Measurements from ENCODE around the gene NDUFB1.

GRCh38 chr14:92088494-92088893 is 33.0 kb downstream of the NDUFB1 start:
- TF ChIP-seq CTCF (IDR thresholded peaks at IDR 0.05) = no peak
- no peak for TF ChIP-seq POLR2A (IDR thresholded peaks at IDR 0.05)
